ENCODE measurements around the gene FOXN1.

- TF ChIP-seq MXI1 (IDR thresholded peaks at IDR 0.05; ENCODE audit: borderline replicate concordance, low read depth, low read length) (no peak), CTCF (conservative IDR thresholded peaks at IDR 0.05; ENCODE audit: low read depth, low read length) (no peak), POLR2A (IDR thresholded peaks at IDR 0.05; ENCODE audit: low read depth, low read length) (no peak), CHD1 (IDR thresholded peaks at IDR 0.05; ENCODE audit: low read depth, low read length) (no peak), RAD21 (IDR thresholded peaks at IDR 0.05; ENCODE audit: low read length) (no peak), RFX5 (IDR thresholded peaks at IDR 0.05; ENCODE audit: low read depth, low read length) (no peak)
These were observed 20.2 kb downstream of the FOXN1 start for GRCh38 chr17:28526381-28526780.
